Measurements from ENCODE around the gene GRIA4.

The GRIA4 gene

DNA sequence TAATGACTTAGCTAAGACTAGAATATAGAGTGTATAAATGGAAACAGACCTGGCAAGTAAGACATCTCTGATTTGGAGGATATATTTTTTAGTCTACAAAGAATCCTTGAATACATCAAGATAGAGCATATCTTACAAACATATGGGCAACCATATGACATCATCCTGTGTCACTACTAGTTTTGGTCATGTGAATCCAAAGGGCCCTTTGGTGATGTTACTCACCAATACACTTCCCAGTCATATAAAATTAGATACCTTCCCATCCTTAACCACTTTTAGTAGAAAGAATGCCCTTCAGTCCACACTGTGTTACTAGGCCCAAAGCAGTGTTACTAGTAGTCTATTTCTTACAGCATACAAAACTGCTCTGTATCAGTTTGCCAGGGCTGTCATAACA, 31.6 kb downstream of the GRIA4 start:
- DNase-seq = no peak

DNA sequence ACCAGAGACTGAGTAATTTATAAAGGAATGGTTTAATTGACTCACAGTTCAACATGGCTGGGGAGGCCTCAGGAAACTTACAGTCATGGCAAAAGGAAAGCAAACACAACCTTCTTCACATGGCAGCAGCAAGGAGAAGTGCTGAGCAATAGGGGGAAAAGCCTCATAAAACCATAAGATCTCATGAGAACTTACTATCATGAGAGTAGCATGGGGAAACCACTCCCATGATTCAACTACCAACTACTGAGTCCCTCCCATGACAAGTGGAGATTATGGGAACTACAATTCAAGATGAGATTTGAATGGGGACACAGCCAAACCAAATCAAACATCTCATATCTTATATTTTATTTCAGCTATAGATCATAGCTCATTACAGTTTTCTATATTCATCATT, 33.0 kb downstream of the GRIA4 start:
- no peak for DNase-seq

DNA sequence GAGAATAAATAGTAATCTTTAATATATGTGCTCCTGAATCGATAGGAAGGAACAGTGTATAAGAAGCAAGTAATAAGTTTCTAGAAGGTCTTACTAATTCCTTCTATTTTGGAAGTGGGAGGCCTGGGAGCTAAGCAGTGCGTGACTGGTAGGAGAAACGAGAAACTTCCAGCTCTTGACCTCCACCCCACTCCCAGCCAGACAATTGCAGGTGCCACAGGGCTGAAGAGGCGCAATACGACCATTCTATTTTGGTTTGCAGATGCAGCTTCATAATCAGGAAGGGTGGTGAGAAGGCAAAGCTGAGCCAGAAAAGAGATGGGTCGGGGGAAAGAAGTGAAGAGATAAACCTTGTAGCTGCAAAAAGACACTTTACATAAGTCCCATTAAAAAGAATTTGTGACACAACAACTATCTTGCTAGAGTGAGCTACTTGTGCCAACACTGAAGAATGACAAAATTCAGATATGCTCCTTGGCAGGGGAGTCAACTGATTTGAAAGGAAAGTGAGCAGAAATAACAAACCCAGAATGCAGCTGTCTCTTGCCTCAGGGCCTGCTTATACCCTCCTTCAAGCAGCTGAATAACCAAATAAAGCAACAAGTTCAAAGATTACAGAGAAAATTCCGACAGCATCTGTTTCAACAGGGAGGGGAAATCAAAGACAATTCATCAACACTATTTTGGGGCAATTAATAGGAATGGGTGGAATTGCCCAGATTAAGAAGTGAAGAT, 35.1 kb downstream of the GRIA4 start:
- DNase-seq = no peak

DNA sequence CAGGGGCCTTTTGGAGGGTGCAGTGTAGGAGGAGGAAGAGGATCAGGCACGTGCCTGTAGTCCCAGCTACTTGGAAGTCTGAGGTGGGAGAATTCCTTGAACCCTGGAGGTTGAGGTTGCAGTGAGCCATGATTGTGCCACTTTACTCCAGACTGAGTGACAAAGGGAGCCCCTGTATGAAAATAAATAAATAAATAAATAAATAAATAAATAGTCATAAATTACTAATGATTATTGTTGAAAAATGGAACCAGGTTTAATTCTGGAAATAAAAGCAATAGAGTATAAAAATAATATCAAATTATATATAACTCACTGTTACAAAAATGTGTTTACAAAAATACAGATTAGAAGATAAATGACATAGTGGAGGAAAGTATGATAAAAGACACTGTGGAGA, 37.9 kb downstream of the GRIA4 start:
- no peak for DNase-seq

DNA sequence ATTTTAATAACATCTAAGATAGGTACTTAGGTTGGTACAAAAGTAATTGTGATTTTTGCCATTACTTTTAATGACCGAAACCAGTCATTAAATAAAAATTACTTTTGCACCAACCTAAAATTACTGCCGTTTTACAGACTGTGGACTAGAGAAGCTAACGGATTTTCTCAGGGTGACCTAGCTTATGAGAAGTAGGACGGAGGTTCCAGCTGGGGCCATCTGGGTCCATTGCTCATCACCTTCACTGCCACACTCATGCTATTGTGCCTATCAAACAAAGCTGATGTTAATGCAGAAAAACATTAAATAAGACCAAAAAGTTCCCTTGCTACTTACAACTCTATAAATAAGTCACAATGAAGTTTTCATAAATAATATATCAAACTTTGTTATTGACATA, 38.9 kb downstream of the GRIA4 start:
- no peak for DNase-seq

DNA sequence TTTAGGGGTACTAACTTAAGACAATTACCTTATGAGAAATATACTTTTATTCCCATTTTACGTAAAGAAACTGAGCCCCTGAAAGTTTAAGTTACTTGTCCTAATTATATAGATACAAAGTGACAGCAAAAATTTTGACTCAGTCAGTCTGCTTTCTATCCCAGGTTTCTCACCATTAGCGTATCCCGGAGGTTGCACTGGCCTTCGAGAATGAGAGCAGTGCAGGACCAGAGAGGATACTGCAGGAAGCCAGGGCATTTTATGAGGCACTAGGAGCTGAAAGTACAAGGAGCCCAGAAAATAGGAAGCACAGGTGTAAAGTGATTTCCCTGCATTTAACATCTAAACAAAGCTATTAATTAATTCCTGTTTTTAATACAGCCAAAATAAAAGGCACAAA, 55.4 kb downstream of the GRIA4 start:
- DNase-seq = no peak

DNA sequence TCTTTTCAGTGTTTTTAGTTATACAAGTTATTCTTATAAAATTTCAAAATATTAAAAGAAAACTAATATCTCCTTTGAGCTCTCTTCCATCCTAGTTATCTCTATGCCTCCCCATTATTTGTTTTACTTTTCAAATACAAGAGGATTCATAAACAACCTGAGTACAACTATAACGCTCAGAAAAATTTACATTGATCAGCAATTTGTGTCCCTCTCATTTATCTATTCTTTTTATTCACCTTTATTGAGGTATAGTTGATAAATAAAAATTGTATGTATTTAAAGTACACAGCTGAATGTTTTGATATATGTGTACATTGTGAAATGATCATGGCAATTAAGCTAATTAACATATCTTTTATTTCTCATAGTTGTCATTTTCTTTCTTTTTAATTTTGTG, 57.6 kb downstream of the GRIA4 start:
- DNase-seq = no peak

DNA sequence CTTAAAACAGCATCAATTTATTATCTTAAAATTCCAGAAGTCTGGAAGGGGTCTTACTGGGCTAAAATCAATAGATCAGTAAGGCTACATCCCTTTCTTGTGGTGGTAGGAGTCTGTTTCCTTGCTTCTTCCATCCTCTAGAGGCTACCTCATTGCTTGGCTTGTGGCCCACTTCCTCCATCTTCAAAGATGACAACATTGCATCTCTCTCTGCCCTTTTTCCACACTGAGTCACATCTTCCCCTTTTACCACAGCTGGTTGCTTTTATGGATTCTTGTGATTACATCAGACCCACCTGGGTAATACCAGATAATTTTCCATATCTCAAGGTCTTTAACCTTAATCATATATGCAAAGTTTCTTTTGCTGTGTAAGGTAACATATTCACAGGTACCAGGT, 60.9 kb downstream of the GRIA4 start:
- DNase-seq = no peak

DNA sequence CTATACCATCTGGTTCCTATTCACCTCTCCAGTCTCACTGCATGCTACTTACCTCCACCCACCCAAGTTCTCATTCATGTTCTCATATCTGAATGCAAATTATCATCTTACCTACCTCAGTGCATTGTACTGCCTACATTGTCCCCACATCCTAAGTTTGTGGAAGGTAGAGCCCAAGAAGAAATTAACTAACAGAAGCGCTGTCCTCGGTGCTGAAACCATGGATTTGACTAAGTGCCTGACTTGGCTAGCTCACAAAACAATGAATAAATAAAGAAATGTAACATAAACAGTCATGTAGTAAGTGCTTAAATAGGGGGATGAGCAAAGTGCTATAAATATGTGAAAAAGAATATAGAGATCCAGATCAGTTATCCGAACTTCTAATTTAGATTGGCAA, 63.2 kb downstream of the GRIA4 start:
- no peak for DNase-seq

DNA sequence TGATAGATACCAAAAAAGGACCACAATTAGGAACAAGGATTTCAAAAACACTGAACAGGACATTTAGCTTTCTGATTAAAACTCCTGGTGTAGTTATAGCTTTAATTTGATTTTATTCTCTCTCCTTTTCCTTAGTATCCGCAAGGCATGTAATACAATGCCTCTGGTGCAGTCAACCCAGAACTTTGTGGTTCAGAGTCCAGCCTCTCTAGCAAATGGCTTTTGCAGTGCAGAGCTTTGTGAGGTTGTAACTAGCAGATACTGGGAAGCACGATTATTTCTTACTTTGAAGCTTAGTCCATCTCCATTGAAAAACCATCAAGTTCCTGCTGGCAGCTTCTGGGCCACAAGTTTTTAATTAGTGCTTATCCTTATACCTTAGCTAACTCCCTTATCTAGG, 79.8 kb downstream of the GRIA4 start:
- DNase-seq = no peak

DNA sequence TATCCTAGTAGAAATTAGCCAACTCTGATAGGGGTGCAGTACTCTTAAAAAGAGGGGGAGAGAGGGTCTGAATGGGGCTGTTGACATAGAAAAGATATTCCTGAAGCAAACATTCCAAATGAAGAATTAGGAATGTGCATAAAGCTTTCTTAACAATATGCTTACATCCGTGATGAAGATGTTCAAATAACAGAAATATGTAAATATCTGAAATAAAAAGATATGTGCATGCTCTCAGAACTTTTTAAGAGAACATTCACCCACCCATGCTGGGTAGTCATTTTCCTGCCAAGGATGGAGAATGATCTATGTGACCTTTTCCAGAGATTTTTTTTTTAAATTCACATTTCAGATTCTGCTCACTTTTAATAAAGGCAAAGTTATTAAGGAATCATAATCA, 80.6 kb downstream of the GRIA4 start:
- DNase-seq = no peak

DNA sequence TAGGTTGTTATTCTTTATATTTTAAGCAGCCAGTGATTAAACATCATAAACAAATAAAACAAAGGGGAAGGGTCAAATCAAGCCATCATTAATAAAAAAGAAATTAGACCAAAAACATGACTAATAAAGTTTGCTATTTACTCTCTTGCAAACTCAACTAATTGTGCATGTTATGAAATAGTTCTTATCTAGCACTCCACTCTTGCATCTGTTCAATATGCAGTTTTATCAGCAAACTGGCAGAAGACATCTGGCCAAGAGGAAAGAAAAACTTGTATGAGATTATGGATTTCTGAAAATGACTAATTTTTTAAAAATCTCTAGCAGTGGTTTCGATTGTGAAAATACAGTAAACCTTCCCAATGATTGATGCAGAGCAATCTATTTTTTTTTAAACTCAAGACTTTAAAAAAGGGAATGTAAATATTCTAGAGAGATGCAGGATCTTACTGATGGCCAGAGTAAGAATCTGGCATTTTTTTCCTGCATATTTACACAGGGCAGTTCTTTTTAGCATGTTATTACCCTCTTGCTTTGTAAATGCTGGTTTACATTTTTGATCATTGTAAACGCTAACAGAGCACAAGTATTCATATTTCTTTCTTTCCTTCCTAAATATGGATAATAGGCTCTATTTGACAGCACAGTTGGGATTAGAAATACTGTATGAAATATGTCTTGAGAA, 83.3 kb downstream of the GRIA4 start:
- DNase-seq = no peak

DNA sequence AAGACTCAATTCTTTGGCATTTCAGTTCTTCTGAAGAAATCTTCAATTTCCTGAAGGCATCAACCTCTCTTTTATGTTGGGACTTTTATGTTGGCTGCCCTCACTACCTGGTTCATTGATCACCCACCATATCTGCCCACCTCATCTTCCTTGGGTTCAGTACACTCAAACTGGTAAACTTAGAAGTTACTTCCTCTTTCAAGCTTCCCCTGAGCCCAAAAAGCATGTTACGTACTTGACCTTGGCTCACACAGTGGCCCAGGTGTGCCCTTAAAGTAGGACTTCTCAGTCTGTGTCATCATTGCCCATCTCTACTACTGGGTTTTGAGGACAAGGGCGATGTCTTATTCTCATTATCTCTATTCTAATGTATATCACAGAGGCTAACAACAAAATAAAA, 86.1 kb downstream of the GRIA4 start:
- no peak for DNase-seq

DNA sequence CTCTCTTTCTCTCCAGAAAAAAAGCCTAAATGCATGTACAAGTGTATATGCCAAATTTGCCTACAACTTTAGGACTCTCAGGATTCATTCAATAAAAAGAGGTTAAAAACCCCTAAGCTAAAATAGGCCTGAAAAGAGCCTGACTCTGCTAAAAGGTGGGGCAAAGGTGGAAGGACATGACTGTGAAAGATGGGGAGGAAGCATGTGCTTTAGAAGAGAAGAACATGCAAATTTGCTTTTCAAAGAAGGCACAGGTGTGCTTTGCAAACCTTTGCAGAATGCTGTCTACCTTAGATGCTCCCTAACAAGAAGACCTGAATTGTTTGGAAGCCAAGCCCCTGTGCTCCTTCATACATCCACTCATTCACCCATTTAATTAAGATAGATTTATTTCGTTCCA, 87.4 kb downstream of the GRIA4 start:
- no peak for DNase-seq

DNA sequence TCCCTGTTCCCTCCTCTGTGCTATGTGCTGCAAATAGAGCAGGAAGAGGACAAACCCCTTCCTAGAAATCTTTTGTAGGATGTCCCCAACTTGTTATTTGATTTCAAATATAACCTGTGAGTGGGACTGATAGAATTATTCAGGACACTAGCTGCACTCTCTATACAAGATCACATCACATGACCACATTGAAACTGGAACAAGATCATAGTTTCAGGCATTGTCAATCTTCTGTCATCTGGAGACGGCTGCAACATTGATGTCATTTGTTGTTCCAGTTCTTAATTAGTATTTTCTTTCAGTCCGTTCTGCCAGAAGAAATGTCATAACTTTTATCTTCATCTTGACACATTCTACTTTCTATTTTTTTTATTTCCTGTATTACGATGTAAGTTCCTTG, 89.3 kb downstream of the GRIA4 start:
- DNase-seq = no peak

DNA sequence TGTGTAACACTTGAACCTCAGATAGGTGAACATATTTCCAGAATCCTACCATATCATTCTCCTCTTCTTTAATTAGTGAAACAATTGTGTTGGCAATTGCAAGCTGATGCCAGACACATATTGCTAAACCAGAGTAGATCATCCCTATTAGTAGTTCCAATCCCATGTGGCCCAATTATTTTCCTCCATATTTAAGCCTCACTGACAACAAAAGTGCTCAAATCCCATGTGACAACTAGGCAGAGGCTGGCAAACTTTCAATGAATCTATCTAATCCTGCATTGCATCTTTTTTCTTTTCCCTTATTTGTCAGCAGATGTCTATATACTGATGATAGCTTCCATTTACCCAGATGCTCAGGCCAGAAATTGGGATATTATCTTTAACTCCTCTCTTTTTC, 90.4 kb downstream of the GRIA4 start:
- no peak for DNase-seq

DNA sequence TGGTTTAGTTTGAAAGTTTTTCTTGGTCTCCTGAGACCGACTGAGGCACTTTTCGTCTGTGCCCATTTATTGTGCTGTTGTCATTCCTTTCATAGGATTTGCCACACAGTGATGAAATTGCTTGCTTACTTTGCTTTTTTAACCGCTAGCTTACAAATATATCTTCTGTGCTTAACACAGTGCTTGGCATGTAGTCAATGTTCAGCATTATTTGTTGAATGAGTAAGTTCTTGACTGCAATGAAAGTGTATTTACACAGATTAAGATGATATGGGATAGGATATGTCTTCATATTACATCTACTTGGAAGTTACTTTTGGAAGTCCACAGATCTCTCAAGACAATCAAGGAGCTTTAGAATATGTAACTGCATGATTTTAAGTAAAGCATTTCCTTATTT, 91.2 kb downstream of the GRIA4 start:
- no peak for DNase-seq

DNA sequence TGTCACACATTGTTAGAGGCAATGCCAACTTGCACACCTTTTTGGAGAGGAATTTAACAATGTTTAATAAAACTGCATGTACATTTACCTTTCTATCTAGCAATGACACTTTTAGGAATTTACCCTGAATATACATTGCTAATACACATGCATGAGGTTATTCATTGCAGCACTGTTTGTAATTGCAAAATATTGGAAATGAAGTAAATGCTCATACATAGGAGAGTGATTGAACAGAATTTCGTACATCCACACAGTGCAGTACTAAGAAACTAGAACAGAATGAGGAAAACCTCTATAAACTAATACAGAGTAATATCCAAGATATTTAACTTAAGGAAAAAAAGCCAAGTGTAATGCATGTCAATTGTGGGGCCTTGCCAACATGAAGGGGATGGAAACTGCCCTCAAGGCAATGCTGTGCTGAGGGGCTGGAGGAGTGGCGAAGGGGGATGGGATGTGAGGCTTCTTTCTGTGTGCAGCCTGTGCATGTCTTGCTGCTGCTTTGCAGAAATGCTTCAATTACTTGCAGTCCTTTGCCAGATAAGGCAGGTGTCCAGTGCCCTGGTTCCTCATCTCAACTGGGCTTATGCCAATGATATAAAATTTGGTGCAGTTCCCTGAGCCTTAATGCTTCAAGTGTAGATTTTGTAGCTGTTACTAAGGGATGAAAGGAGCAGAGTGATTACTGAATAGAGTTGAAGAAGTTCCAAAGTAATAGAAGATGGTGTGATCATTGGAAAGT, 96.1 kb downstream of the GRIA4 start:
- no peak for DNase-seq

DNA sequence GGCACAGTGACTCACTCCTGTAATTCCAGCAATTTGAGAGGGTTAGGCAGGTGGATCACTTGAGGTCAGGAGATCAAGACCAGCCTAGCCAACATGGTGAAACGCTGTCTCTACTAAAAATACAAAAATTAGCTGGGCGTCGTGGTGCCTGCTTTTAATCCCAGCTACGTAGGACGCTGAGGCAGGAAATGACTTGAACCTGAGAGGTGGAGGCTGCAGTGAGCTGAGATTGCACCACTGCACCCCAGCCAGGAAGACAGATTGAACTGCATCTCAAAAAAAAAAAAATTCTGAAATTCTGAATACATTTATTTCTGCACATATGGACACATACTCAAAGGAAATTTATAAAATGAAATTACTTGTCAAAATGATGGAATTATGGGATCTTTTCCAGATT, 103.2 kb downstream of the GRIA4 start:
- DNase-seq = no peak

DNA sequence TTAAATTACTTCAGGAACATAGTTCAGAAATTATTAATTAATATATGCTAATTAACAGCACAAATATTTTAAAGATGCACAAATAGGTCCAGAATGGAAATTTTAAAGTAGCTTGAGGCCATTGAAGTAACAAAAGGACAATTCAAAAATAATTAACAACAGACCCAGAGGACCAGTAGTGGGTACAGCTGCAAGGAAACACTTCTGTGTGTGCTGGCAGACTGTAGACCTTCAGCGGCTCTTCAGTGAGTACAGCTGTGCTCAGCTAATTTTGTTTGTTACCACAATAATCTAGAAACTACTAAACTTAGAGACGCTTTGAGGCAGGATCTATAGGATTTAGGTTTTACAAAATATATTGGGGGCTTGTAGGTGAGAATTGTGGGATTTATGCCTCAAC, 103.8 kb downstream of the GRIA4 start:
- DNase-seq = no peak

DNA sequence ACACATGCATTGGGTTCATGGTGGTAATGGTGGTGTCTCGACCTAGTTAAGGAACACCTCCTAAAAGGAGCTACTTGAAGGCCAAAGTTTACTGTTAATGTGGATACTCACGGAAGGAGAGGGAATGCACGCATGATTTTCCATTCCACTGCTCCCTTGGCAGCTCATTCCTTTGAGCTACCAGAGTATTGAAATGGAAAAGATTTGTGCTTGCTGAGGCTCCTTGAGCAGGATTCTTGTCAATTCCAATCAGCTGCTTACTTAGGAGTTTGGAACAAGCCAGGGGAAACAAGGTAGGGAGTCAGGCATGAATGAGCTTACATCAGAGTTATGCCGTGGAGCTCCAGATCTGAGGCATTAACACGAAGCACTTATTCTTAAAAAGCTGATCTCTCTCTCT, 108.8 kb downstream of the GRIA4 start:
- no peak for DNase-seq

DNA sequence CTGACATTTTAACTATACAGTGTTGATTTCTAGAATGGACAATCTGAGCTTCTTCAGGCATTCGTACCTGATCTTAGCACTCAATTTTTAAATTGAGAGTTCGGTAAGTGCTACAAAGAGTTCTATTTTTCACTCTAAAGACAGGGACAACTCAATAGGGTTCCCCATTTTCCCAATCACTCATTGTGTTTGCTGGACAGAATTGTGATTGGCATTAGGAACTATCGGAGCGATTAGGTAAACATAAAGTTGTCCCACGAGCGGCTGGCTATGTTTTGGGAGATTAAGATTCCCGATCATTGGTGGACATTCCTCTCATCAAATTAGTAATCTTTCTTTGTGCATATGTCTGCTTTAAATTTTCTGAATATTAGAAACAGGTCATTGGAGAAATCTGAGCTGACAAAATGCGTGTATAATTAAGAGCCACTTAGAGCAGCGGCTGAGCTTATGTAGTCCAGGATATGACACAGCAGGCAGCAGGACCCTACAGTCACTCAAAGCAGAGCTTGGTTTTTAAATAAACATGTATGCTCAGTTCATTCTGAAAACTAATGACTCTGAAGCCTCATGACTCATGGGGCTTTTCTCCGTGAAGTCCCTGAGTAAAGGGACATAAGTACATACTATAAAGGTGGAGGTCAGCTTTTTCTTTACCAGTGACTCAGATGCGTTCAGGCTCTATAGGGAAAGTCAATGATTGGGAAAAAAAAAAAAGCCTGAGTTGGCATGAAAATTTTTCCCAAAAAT, 109.4 kb downstream of the GRIA4 start:
- DNase-seq = no peak

DNA sequence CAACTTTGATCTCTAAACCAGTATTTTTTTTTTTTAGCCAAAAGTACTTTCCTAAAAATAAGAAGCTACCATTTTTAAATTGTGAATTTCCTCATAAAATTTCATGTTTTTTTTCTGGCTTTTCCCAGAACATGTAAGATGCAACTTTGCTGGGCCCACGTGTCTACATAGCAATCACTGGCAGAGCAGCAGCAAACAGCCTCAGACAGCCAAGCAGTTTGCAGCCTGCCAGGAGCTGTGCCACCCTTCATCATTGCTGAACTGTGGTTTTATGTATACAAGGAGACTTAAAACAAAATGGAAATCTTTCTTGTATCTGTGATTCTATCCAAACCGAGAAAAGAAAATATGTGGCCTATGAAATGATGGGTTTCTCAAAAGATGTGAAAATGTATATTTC, 110.2 kb downstream of the GRIA4 start:
- no peak for DNase-seq

DNA sequence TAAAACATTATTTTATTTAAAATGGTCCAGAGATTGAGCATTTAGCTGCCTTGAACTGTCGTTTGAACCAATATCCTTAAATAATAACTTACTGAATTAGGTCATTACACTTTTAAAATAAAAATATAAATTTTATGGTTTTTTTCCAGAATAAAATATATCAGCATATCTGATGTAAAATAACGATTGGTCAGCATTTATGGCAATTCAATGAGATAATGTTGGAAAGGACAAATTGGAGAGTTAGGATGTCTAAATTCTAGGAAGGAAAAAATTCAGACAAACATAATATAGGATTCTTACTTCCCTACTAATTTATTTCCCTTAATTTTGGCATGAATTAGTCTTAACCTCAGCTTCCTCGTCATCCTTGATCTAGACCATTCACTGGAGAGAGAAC, 113.4 kb downstream of the GRIA4 start:
- DNase-seq = no peak

Data from DMS79 (cell line).